ENCODE results near the gene ALG8. TPM values are rescaled to one million over a fixed set of nuclear protein-coding genes. Genes with fewer than 3 reads are reported as not detected.

Gene ALG8
- total RNA-seq, 4 donors from 2014 or later, result 26.5 to 43.4 (median 30.8) TPM

- no peaks in the 10 kb centered on the region for H3K9me3 ChIP-seq
- intact Hi-C loops (cut with DNase I; ENCODE audit: low total_unique reads), result no loop called here
- no peaks in the 10 kb centered on the region for H3K4me1 ChIP-seq
- TF ChIP-seq, protein P1, sequence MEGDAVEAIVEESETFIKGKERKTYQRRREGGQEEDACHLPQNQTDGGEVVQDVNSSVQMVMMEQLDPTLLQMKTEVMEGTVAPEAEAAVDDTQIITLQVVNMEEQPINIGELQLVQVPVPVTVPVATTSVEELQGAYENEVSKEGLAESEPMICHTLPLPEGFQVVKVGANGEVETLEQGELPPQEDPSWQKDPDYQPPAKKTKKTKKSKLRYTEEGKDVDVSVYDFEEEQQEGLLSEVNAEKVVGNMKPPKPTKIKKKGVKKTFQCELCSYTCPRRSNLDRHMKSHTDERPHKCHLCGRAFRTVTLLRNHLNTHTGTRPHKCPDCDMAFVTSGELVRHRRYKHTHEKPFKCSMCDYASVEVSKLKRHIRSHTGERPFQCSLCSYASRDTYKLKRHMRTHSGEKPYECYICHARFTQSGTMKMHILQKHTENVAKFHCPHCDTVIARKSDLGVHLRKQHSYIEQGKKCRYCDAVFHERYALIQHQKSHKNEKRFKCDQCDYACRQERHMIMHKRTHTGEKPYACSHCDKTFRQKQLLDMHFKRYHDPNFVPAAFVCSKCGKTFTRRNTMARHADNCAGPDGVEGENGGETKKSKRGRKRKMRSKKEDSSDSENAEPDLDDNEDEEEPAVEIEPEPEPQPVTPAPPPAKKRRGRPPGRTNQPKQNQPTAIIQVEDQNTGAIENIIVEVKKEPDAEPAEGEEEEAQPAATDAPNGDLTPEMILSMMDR (IDR thresholded peaks at IDR 0.05), result no peak
- TF ChIP-seq POLR2A (IDR thresholded peaks at IDR 0.05), result no peak
- no peaks in the 10 kb centered on the region for H3K36me3 ChIP-seq
- no peak for DNase-seq
- no peak overlapping the region for H3K4me3 ChIP-seq
- no peak overlapping the region for H3K27ac ChIP-seq
- no peaks in the 10 kb centered on the region for H3K27me3 ChIP-seq
These were observed 64.7 kb downstream of the ALG8 start for GRCh38 chr11:78074756-78075155.

DNA sequence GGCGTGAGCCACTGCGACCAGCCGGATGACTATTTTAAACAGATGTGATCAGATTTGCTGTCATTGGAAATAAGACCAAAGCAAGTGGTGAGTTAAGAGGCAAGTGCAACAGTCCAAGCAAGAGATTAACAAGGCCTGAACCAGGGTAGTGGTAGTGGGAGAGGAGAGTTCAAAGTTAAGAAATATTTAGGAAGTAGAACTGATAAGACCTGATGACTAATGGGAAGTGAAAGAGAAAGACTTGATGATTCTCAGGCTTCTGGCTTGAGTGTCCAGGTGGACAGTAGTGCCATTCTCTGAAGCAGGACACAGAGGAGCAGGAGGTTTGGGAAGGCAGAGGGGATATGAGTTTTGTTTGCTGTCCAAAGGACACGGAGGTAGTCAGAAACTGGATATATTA is 67.0 kb downstream of the ALG8 start:
- no peak for DNase-seq
- Histone ChIP-seq H3K4me1 (no peaks in the 10 kb centered on the region), H3K27me3 (no peaks in the 10 kb centered on the region), H3K27ac (no peak overlapping the region), H3K36me3 (no peaks in the 10 kb centered on the region), H3K9me3 (no peaks in the 10 kb centered on the region), H3K4me3 (no peak overlapping the region)
- intact Hi-C loops (cut with DNase I; ENCODE audit: low total_unique reads), result no loop called here
- TF ChIP-seq, protein P1 (IDR thresholded peaks at IDR 0.05), result no peak
- no peak for TF ChIP-seq POLR2A (IDR thresholded peaks at IDR 0.05)

GRCh38 chr11:78071717-78072116 is 67.7 kb downstream of the ALG8 start:
- DNase-seq, result no peak
- intact Hi-C loops (cut with DNase I; ENCODE audit: low total_unique reads), result no loop called here
- Histone ChIP-seq H3K27ac (no peak overlapping the region), H3K36me3 (no peaks in the 10 kb centered on the region), H3K4me3 (no peak overlapping the region), H3K27me3 (no peaks in the 10 kb centered on the region), H3K9me3 (no peaks in the 10 kb centered on the region), H3K4me1 (no peaks in the 10 kb centered on the region)
- TF ChIP-seq, protein P1 (IDR thresholded peaks at IDR 0.05), result no peak

DNA sequence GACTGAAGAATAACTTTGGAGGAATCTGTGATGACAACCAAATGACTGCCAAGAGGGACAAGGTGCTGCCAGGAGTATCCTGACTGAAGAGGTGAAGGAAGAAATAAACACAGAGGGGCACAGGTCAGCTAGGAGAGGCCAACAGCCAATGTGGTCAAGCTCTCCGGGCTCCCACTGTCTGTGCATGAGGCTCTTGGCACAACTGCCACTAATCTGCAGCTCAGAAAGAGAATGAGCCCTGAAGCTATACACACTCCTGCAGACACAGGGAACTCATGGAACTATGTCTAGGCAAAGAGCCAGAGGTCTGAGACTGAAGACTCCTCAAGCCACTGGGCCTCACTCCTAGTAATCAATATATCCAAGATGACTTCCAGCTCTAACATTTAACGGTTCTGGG is 68.8 kb downstream of the ALG8 start:
- Histone ChIP-seq H3K9me3 (no peaks in the 10 kb centered on the region), H3K4me3 (no peak overlapping the region), H3K4me1 (no peaks in the 10 kb centered on the region), H3K27ac (no peak overlapping the region), H3K36me3 (no peaks in the 10 kb centered on the region), H3K27me3 (no peaks in the 10 kb centered on the region)
- no peak for DNase-seq
- TF ChIP-seq, protein P1 (IDR thresholded peaks at IDR 0.05), result no peak
- no peak for TF ChIP-seq POLR2A (IDR thresholded peaks at IDR 0.05)
- intact Hi-C loops (cut with DNase I; ENCODE audit: low total_unique reads), result no loop called here

GRCh38 chr11:78069465-78069864 is 70.0 kb downstream of the ALG8 start:
- intact Hi-C loops (cut with DNase I; ENCODE audit: low total_unique reads), result no loop called here
- Histone ChIP-seq H3K27me3 (no peaks in the 10 kb centered on the region), H3K27ac (no peak overlapping the region), H3K9me3 (no peaks in the 10 kb centered on the region), H3K4me1 (no peaks in the 10 kb centered on the region), H3K36me3 (no peaks in the 10 kb centered on the region), H3K4me3 (no peak overlapping the region)
- DNase-seq, result no peak
- TF ChIP-seq, protein P1 (IDR thresholded peaks at IDR 0.05), result no peak
- TF ChIP-seq POLR2A (IDR thresholded peaks at IDR 0.05), result no peak
